Epidermal melanocyte (primary cell): Measurements from ENCODE around the gene PPP1R13B.
A peak's percentile ranks its signal among the peaks of the same experiment; 100 is the strongest.

Experiments used
- DNase-seq: peaks from one replicate; pipeline ENCODE4 v3.0.0; 2011; ENCODE audit warnings: low spot score; ENCODE audit not compliant: insufficient read length

The PPP1R13B gene

GRCh38 chr14:103732868-103733620 lies 114.3 kb downstream of the PPP1R13B start:
- no peak for DNase-seq

DNA sequence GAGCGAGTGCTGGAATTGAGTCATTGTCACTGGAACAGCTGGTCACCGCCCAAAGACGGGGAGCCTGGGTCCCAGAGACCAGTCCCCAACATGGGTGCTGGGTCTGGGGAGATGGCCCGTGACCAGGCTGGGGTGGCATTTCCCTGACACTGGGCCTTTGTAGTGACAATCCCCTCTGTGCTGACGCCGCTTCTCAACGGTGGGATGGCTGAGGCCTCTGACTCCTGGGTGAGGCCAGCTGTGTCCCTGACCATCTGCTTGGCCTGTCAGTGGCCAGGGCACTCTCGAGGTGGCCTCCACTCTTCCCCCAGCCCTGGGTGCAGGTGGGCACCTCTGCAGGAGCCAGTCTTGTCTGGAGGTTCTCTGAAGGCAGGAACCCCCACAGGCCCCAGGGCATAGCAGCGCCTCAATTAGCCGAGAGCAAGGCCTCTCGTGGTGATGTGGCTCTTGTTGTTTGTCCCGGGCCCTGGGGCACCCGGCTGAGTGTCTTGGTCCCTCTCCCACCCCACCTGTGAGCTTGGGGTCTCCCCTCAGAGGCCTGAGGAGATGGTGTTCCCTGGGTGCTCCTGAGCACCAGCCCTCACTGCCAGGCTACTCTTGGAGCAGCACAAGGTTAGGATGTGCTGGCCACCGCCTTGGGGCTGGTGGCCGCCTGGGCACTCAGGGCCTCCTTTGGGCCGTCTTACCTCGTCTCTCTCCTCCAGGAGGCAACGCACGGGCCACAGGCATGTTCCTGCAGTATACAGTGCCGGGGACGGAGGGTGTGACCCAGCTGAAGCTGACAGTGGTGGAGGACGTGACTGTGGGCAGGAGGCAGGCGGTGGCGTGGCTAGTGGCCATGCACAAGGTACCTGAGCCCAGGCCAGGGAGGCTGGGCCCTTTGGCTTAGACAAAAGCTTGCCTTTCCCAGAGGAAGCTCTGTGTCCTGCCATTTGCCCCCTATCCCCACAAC lies 115.2 kb downstream of the PPP1R13B start:
- DNase-seq: no peak

DNA sequence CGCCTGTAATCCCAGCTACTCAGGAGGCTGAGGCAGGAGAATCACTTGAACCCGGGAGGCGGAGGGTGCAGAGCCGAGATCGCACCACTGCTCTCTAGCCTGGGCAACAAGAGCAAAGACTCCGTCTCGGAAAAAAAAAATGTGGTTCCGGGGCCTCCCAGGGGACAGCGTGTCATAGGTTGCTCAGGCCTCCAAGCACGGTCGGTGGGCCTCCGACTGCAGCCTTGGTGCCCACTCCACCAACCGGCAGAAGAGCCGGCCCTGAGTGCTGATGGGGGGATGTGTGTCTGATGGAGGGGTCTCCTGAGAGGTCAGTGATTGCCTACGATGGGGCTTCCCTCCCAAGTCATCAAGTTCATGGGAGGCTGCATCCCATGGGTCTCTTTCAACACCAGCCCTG lies 115.9 kb downstream of the PPP1R13B start:
- DNase-seq: no peak

GRCh38 chr14:103730490-103731035 lies 116.8 kb downstream of the PPP1R13B start:
- no peak for DNase-seq

- no peak for DNase-seq
Observed at GRCh38 chr14:103729496-103730448, 117.6 kb downstream of the PPP1R13B start.

DNA sequence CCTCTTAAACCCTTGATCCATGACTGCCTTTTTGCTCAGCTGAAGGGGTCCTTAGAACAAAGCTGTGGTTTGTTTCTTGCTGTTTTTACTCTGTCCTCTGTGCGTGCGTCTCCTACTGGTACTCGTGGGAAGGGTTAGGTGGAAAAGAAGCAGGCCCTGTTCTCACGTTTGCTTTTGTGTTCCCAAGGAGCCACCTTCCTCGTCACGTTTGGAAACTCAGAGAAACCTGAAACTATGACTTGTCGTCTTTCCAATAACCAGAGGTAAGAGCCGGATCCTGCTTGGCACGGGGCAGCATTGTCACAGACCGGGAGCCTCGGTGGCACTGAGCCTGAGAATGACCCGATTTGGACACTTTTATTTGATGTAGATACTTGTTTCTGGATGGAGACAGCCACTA lies 118.7 kb downstream of the PPP1R13B start:
- no peak for DNase-seq

DNA sequence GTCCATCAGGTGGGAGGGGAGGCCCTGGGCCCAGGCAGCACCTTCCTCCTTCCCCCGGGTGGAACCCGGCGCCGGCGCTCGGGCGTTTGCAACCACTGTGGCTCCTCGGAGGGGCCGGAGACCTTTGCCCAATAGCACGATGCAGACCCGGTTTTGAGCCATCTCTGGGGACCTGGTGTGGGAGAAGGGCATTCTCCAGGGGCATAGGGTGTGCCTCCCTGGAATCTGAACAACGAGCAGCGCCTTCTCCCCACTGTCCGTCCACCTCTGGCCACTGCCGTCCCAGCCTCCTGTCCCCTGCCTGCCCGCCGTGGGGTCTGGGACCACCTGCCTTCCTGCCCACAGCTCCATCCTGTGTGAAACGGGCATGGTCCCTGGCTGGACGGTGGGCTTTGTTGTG lies 119.2 kb downstream of the PPP1R13B start:
- DNase-seq: no peak

DNA sequence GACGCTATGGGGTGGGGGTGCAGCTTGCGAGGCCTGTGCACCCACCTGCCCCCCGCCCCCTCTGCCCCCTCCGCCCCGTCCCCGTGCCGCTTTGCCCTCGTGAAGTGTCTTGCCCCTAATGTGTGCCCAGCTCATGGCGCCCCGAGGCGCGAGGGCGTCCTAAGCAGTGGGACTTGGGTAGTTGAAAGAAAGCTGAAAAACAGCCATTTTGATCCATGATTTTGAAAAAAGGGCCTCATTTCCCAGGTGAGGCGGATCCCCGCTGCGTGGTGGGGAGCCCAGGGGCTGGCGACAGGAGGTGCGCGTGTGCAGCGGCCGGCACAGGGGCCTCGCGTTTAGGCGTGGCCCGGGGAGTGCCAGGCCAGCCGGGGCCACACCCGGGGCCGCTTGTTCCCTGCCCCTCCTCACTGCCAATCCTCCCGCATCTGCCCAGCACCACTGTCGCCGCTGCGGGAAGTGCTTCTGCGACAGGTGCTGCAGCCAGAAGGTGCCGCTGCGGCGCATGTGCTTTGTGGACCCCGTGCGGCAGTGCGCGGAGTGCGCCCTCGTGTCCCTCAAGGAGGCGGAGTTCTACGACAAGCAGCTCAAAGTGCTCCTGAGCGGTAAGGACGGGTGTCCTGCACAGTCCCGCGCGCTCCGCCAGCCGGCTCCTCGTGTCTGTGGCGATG lies 119.9 kb downstream of the PPP1R13B start:
- no peak for DNase-seq

DNA sequence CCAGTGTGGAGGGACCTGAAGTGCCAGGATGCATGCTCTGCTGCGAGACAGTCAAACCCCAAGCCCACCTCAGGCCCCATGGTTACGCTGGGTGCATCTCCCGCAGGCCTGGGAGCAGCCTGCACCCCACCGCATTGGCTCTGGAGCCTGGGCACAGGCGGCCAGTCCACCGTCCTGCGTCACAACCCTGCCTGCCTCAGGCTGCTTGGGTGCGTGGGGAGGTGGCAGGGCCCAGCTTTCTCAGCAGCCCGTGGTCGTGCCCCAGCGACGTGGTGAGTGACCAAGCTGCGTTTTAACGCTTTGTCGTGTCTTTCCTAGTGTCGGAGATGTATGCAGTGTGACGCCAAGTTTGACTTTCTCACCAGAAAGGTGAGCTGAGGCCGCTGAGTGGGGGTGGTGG lies 120.9 kb downstream of the PPP1R13B start:
- no peak for DNase-seq

- no peak for DNase-seq
Observed at GRCh38 chr14:103725739-103726395, 121.5 kb downstream of the PPP1R13B start.

DNA sequence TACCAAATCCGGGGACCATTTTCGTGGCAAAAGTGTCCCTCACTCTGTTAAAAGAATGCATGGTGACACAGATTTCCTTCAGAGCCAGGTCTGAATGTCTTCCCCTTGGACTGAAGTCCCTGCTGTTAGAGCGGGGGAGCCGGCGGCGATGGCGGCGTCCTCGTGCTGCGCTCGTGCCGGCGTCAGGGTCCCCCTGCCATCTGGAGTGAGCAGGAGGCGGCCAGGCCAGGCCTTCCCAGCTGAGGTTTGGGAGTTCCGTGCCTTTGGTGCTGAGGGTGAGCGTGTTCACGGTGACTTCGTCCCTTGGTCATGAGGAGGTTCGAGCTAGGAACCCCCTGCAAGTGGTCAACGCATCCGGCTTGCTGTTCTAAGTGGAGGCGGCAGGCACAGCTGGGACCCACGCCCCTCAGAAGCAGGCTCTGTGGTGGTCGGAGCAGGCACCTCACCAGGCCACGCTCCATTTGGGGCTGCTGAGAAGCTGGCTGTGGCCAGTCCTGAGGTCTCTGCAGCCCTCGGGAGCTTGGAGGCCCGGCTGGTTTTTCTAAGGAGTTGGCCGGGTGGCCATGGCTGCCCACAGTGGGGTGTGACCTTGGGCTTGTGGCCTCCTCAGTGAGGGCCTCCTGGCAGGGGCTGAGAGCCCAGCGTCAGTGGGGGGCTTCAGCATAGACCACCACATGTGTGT lies 122.2 kb downstream of the PPP1R13B start:
- DNase-seq: no peak

GRCh38 chr14:103724116-103724515 lies 123.3 kb downstream of the PPP1R13B start:
- DNase-seq: no peak

- no peak for DNase-seq
Observed at GRCh38 chr14:103723748-103724081, 123.7 kb downstream of the PPP1R13B start.

DNA sequence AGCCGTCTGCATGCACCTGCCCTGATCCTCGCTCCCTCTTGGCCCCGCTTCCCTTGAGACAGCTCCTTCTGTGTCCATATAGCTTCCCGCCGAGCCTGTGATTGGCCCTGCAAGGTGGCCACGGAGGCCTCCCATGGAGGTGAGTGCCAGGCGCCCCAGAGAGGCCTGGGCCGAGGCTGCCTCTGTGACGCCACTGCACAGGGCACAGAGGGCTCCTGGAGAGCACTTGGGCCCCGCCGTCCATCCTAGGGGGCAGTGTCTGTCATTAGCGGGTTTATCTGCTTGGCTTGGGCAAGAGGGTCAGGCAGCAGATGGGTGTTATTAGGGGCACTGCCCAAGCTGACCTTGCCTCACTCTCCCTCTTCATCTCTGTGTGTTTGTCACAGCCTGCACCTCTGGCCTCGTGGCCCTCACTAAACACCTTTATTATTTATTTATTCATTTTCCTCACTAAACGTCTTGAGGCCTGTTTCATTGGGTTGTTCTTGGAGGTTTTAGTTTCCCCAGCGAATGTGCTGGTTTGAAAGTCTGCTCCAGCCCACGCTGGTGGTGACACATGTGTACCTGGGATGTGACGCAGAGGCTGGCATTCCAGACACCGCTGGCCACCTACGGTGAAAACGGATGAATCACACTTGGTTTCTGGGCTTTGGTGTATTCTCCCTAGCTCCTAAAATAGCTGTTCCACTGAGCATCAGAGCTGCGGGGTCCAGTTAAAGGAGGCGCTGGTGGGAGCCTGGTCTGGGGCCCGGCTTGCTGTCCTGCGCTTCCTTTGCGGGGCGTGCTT lies 125.8 kb downstream of the PPP1R13B start:
- no peak for DNase-seq

DNA sequence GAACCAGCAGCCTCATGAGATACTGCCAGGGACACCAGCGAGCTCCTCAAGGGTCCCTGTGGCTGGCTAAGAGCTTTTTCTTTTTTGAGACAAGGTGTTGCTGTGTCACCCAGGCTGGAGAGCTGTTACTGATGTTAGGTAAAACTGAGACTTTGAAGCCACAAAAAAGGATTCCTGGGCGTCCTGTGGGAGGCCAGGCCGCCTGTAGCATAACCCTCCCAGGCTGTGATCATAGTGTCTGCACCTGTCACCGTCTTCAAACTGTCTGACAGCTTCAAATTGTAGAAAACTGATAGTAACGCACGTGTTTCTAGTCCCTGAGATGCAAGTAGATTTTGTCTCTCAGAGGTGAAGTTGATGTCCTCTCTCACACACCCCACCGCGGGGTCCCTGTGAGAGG lies 127.6 kb downstream of the PPP1R13B start:
- no peak for DNase-seq

DNA sequence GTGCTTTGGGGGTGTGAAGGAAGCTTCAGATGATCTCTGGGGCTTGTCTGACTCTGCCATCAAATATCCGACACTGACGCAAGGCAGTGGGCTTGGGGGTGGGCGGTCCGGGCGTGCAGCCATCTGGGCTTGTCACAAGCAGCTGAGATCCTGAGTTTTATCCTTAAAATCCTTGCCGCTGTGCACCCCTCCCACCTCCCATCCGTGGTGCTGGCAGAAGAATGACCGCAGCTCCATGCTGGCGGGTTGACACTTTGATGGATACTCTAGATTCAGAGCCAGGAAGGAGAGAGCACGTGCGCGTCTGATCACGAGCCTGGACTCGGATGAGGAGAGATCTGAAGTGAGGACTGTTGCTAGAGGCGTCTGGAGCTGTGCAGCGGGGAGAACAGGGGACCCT lies 128.8 kb downstream of the PPP1R13B start:
- no peak for DNase-seq

- no peak for DNase-seq
Observed at GRCh38 chr14:103716899-103717411, 130.4 kb downstream of the PPP1R13B start.

GRCh38 chr14:103716091-103716801 lies 131.1 kb downstream of the PPP1R13B start:
- DNase-seq: peak; percentile 56
